Measurements from ENCODE around the gene PCA3.

PCA3 gene

GRCh38 chr9:76733096-76733495 lies 31.1 kb upstream of the PCA3 start:
- H3K27me3 ChIP-seq (ENCODE audit: insufficient read depth, low read depth): no peaks in the 10 kb centered on the region
- peaks cover 24% of the 10 kb centered on the region for H3K4me1 ChIP-seq (ENCODE audit: low read depth, poor library complexity, severe bottlenecking)
- no peaks in the 10 kb centered on the region for H4K20me1 ChIP-seq (ENCODE audit: insufficient read depth)
- H3K4me2 ChIP-seq: no peak overlapping the region
- H3K9ac ChIP-seq: no peak overlapping the region
- no peaks in the 10 kb centered on the region for H3K36me3 ChIP-seq (ENCODE audit: insufficient read depth)
- TF ChIP-seq CTCF (conservative IDR thresholded peaks at IDR 0.05; ENCODE audit: low read depth, low read length): no peak
- no peak overlapping the region for H3K4me3 ChIP-seq (IDR thresholded peaks at IDR 0.05; ENCODE audit: insufficient read depth, low read depth, low read length)
- no peak overlapping the region for H2AFZ ChIP-seq (ENCODE audit: low read depth)
- H3K79me2 ChIP-seq (ENCODE audit: insufficient read depth, low read depth): no peaks in the 10 kb centered on the region
- no peak overlapping the region for H3K27ac ChIP-seq

- peaks cover 7% of the 10 kb centered on the region for H3K4me1 ChIP-seq (ENCODE audit: low read depth, poor library complexity, severe bottlenecking)
- H3K4me2 ChIP-seq: no peak overlapping the region
- TF ChIP-seq CTCF (conservative IDR thresholded peaks at IDR 0.05; ENCODE audit: low read depth, low read length): no peak
- H3K79me2 ChIP-seq (ENCODE audit: insufficient read depth, low read depth): no peaks in the 10 kb centered on the region
- H3K9ac ChIP-seq: no peak overlapping the region
- H2AFZ ChIP-seq (ENCODE audit: low read depth): no peak overlapping the region
- H3K36me3 ChIP-seq (ENCODE audit: insufficient read depth): no peaks in the 10 kb centered on the region
- H3K4me3 ChIP-seq (IDR thresholded peaks at IDR 0.05; ENCODE audit: insufficient read depth, low read depth, low read length): no peak overlapping the region
- H3K27me3 ChIP-seq (ENCODE audit: insufficient read depth, low read depth): no peaks in the 10 kb centered on the region
- H4K20me1 ChIP-seq (ENCODE audit: insufficient read depth): no peaks in the 10 kb centered on the region
- H3K27ac ChIP-seq: no peak overlapping the region
These were observed 29.5 kb upstream of the PCA3 start for GRCh38 chr9:76734716-76735115.

- no peak overlapping the region for H3K27ac ChIP-seq
- H3K27me3 ChIP-seq (ENCODE audit: insufficient read depth, low read depth): no peaks in the 10 kb centered on the region
These were observed 26.9 kb upstream of the PCA3 start for GRCh38 chr9:76737154-76737902.

GRCh38 chr9:76738402-76738801 lies 25.8 kb upstream of the PCA3 start:
- no peak for TF ChIP-seq CTCF (conservative IDR thresholded peaks at IDR 0.05; ENCODE audit: low read depth, low read length)
- Histone ChIP-seq H3K27ac (no peak overlapping the region), H4K20me1 (ENCODE audit: insufficient read depth) (no peaks in the 10 kb centered on the region), H3K4me1 (ENCODE audit: low read depth, poor library complexity, severe bottlenecking) (peaks cover 5% of the 10 kb centered on the region), H3K36me3 (ENCODE audit: insufficient read depth) (no peaks in the 10 kb centered on the region), H3K4me2 (no peak overlapping the region), H3K4me3 (IDR thresholded peaks at IDR 0.05; ENCODE audit: insufficient read depth, low read depth, low read length) (no peak overlapping the region), H2AFZ (ENCODE audit: low read depth) (no peak overlapping the region), H3K9ac (no peak overlapping the region), H3K27me3 (ENCODE audit: insufficient read depth, low read depth) (no peaks in the 10 kb centered on the region), H3K79me2 (ENCODE audit: insufficient read depth, low read depth) (no peaks in the 10 kb centered on the region)

More at GRCh38 chr9:76737154-76737902, 26.9 kb upstream of the PCA3 start:
- no peaks in the 10 kb centered on the region for H3K4me1 ChIP-seq (ENCODE audit: low read depth, poor library complexity, severe bottlenecking)
- no peaks in the 10 kb centered on the region for H3K36me3 ChIP-seq (ENCODE audit: insufficient read depth)
- H3K9ac ChIP-seq: no peak overlapping the region
- H2AFZ ChIP-seq (ENCODE audit: low read depth): no peak overlapping the region
- no peak overlapping the region for H3K4me2 ChIP-seq
- H3K79me2 ChIP-seq (ENCODE audit: insufficient read depth, low read depth): no peaks in the 10 kb centered on the region
- H3K4me3 ChIP-seq (IDR thresholded peaks at IDR 0.05; ENCODE audit: insufficient read depth, low read depth, low read length): no peak overlapping the region
- no peaks in the 10 kb centered on the region for H4K20me1 ChIP-seq (ENCODE audit: insufficient read depth)
- TF ChIP-seq CTCF (conservative IDR thresholded peaks at IDR 0.05; ENCODE audit: low read depth, low read length): no peak

Data from KMS-11 (cell line).